WERI-Rb-1 (cell line): ENCODE data around the gene GRID2IP.

Experiments
- DNase-seq: peaks from one replicate; pipeline ENCODE4 v3.0.0-alpha.2; 2020
- H3K27ac ChIP-seq: fragments of 250-450 bp; sonication (Bioruptor Pico); 2 replicates; pipeline ENCODE4 v1.5.1; 2020; ENCODE audit warnings: mild to moderate bottlenecking, moderate library complexity
- H3K27me3 ChIP-seq: fragments of 250-450 bp; sonication (Bioruptor Pico); 2 replicates; pipeline ENCODE4 v1.5.1; 2021; ENCODE audit warnings: mild to moderate bottlenecking, low read depth, moderate library complexity; ENCODE audit not compliant: insufficient read depth, severe bottlenecking
- H3K36me3 ChIP-seq: fragments of 250-450 bp; sonication (Bioruptor Pico); 2 replicates; pipeline ENCODE4 v1.5.1; 2020; ENCODE audit warnings: mild to moderate bottlenecking, moderate library complexity
- H3K4me3 ChIP-seq: 2 replicates; pipeline ENCODE4 v1.5.1; 2011; ENCODE audit warnings: low read depth, mild to moderate bottlenecking, control low read depth, low read length
- H3K9me3 ChIP-seq: fragments of 250-450 bp; sonication (Bioruptor Pico); 2 replicates; pipeline ENCODE4 v1.5.1; 2021; ENCODE audit warnings: mild to moderate bottlenecking, moderate library complexity; ENCODE audit not compliant: severe bottlenecking
- CTCF ChIP-seq: IDR thresholded peaks from 2 replicates; pipeline ENCODE4 v1.5.1; 2011; ENCODE audit warnings: low read depth, mild to moderate bottlenecking, control low read depth, inconsistent platforms, low read length

GRID2IP gene

GRCh38 chr7:6508539-6508938 lies 42.7 kb downstream of the GRID2IP start:
- Histone ChIP-seq H3K27ac (no peak overlapping the region), H3K27me3 (no peaks in the 10 kb centered on the region), H3K36me3 (no peaks in the 10 kb centered on the region), H3K9me3 (no peaks in the 10 kb centered on the region), H3K4me3 (no peak overlapping the region)
- no peak for TF ChIP-seq CTCF
- DNase-seq = no peak

GRCh38 chr7:6507906-6508305 lies 43.4 kb downstream of the GRID2IP start:
- Histone ChIP-seq H3K9me3 (no peaks in the 10 kb centered on the region), H3K27ac (no peak overlapping the region), H3K27me3 (no peaks in the 10 kb centered on the region), H3K36me3 (no peaks in the 10 kb centered on the region), H3K4me3 (no peak overlapping the region)
- TF ChIP-seq CTCF = no peak
- no peak for DNase-seq

- no peak overlapping the region for H3K27ac ChIP-seq
- TF ChIP-seq CTCF = 0 out of 2 replicates have a peak, but pooled peaks have one; percentile 15
- DNase-seq = peak; percentile 39
- no peak overlapping the region for H3K4me3 ChIP-seq
- H3K36me3 ChIP-seq = no peaks in the 10 kb centered on the region
- no peaks in the 10 kb centered on the region for H3K9me3 ChIP-seq
- no peaks in the 10 kb centered on the region for H3K27me3 ChIP-seq
Observed at GRCh38 chr7:6505685-6506559, 45.3 kb downstream of the GRID2IP start.

- Histone ChIP-seq H3K27ac (no peak overlapping the region), H3K36me3 (no peaks in the 10 kb centered on the region), H3K4me3 (no peak overlapping the region), H3K9me3 (no peaks in the 10 kb centered on the region), H3K27me3 (no peaks in the 10 kb centered on the region)
- no peak for DNase-seq
- TF ChIP-seq CTCF = no peak
Observed at GRCh38 chr7:6504996-6505395, 46.3 kb downstream of the GRID2IP start.

GRCh38 chr7:6502886-6503285 lies 48.4 kb downstream of the GRID2IP start:
- no peaks in the 10 kb centered on the region for H3K9me3 ChIP-seq
- H3K4me3 ChIP-seq = no peak overlapping the region
- DNase-seq = no peak
- TF ChIP-seq CTCF = no peak
- H3K36me3 ChIP-seq = no peaks in the 10 kb centered on the region
- H3K27me3 ChIP-seq = no peaks in the 10 kb centered on the region
- no peak overlapping the region for H3K27ac ChIP-seq
